WERI-Rb-1 (cell line): Measurements from ENCODE around the gene TPM1.

Experiments used
- DNase-seq: peaks from one replicate; pipeline ENCODE4 v3.0.0-alpha.2; 2020
- H3K27ac ChIP-seq: fragments of 250-450 bp; sonication (Bioruptor Pico); 2 replicates; pipeline ENCODE4 v1.5.1; 2020; ENCODE audit warnings: mild to moderate bottlenecking, moderate library complexity
- H3K27me3 ChIP-seq: fragments of 250-450 bp; sonication (Bioruptor Pico); 2 replicates; pipeline ENCODE4 v1.5.1; 2021; ENCODE audit warnings: mild to moderate bottlenecking, low read depth, moderate library complexity; ENCODE audit not compliant: insufficient read depth, severe bottlenecking
- H3K36me3 ChIP-seq: fragments of 250-450 bp; sonication (Bioruptor Pico); 2 replicates; pipeline ENCODE4 v1.5.1; 2020; ENCODE audit warnings: mild to moderate bottlenecking, moderate library complexity
- H3K4me3 ChIP-seq: 2 replicates; pipeline ENCODE4 v1.5.1; 2011; ENCODE audit warnings: low read depth, mild to moderate bottlenecking, control low read depth, low read length
- H3K9me3 ChIP-seq: fragments of 250-450 bp; sonication (Bioruptor Pico); 2 replicates; pipeline ENCODE4 v1.5.1; 2021; ENCODE audit warnings: mild to moderate bottlenecking, moderate library complexity; ENCODE audit not compliant: severe bottlenecking
- CTCF ChIP-seq: IDR thresholded peaks from 2 replicates; pipeline ENCODE4 v1.5.1; 2011; ENCODE audit warnings: low read depth, mild to moderate bottlenecking, control low read depth, inconsistent platforms, low read length

The TPM1 gene

GRCh38 chr15:63063164-63063756 is 20.7 kb downstream of the TPM1 start:
- H3K27ac ChIP-seq: no peak overlapping the region
- no peaks in the 10 kb centered on the region for H3K9me3 ChIP-seq
- no peaks in the 10 kb centered on the region for H3K27me3 ChIP-seq
- H3K36me3 ChIP-seq: peaks cover 58% of the 10 kb centered on the region
- DNase-seq: no peak
- no peak for TF ChIP-seq CTCF
- H3K4me3 ChIP-seq: no peak overlapping the region

- Histone ChIP-seq H3K36me3 (peaks cover 52% of the 10 kb centered on the region), H3K27ac (no peak overlapping the region), H3K4me3 (no peak overlapping the region), H3K27me3 (no peaks in the 10 kb centered on the region), H3K9me3 (no peaks in the 10 kb centered on the region)
- no peak for TF ChIP-seq CTCF
- no peak for DNase-seq
Measured at GRCh38 chr15:63063877-63064409, 21.4 kb downstream of the TPM1 start.

- peaks cover 36% of the 10 kb centered on the region for H3K36me3 ChIP-seq
- DNase-seq: no peak
- no peaks in the 10 kb centered on the region for H3K27me3 ChIP-seq
Measured at GRCh38 chr15:63065262-63066221, 23.0 kb downstream of the TPM1 start.

GRCh38 chr15:63066272-63066671 is 23.7 kb downstream of the TPM1 start:
- Histone ChIP-seq H3K4me3 (no peak overlapping the region), H3K36me3 (peaks cover 28% of the 10 kb centered on the region), H3K27ac (no peak overlapping the region), H3K27me3 (no peaks in the 10 kb centered on the region), H3K9me3 (no peaks in the 10 kb centered on the region)
- TF ChIP-seq CTCF: no peak
- no peak for DNase-seq

More at GRCh38 chr15:63065262-63066221, 23.0 kb downstream of the TPM1 start:
- no peak overlapping the region for H3K4me3 ChIP-seq
- H3K27ac ChIP-seq: no peak overlapping the region
- H3K9me3 ChIP-seq: no peaks in the 10 kb centered on the region
- TF ChIP-seq CTCF: no peak

GRCh38 chr15:63067306-63067705 is 24.8 kb downstream of the TPM1 start:
- TF ChIP-seq CTCF: no peak
- DNase-seq: no peak
- peaks cover 18% of the 10 kb centered on the region for H3K36me3 ChIP-seq
- H3K9me3 ChIP-seq: no peaks in the 10 kb centered on the region
- H3K4me3 ChIP-seq: no peak overlapping the region
- no peak overlapping the region for H3K27ac ChIP-seq
- H3K27me3 ChIP-seq: no peaks in the 10 kb centered on the region
